MCF 10A (cell line): Measurements from ENCODE around the gene GBA3. TPM values are rescaled to one million over a fixed set of nuclear protein-coding genes. Genes with fewer than 3 reads are reported as not detected.

Experiments
- BruUV-seq: library from RNA; stranded (reverse); fragments of 400-500 nt; replicated peaks from 2 replicates; lab custom pipeline; 2021; lab: Mats Ljungman, UMichigan
- CTCF ChIA-PET: fragments of 300-600 bp; sonication (Branson Sonifier 250); formaldehyde crosslinking; extraction: SDS; loops from one replicate; lab custom pipeline; 2021; ENCODE audit warnings: antibody characterized with exemption, inconsistent platforms; lab: Yijun Ruan, JAX
- POLR2A ChIA-PET: fragments of 300-600, 350-650 bp; sonication (Branson Sonifier 250); formaldehyde crosslinking; extraction: SDS; loops from one replicate; lab custom pipeline; 2020; ENCODE audit warnings: antibody characterized with exemption, inconsistent platforms; lab: Yijun Ruan, JAX
- DNase-seq: peaks from one replicate; pipeline ENCODE4 v3.0.0-alpha.2; 2018; ENCODE audit not compliant: unreplicated experiment
- H3K27ac Mint-ChIP-seq: one replicate; pipeline ENCODE4 v1.8.0; 2022; ENCODE audit warnings: mild to moderate bottlenecking, low read depth, mixed read lengths; ENCODE audit not compliant: unreplicated experiment
- H3K27me3 Mint-ChIP-seq: one replicate; pipeline ENCODE4 v1.8.0; 2022; ENCODE audit warnings: mixed read lengths; ENCODE audit not compliant: insufficient read depth, unreplicated experiment
- H3K36me3 Mint-ChIP-seq: one replicate; pipeline ENCODE4 v1.8.0; 2022; ENCODE audit warnings: mild to moderate bottlenecking, moderate library complexity, mixed read lengths; ENCODE audit not compliant: insufficient read depth, unreplicated experiment
- H3K4me1 Mint-ChIP-seq: one replicate; pipeline ENCODE4 v1.8.0; 2022; ENCODE audit warnings: mixed read lengths; ENCODE audit not compliant: insufficient read depth, unreplicated experiment
- H3K4me3 Mint-ChIP-seq: one replicate; pipeline ENCODE4 v1.8.0; 2022; ENCODE audit warnings: mild to moderate bottlenecking, moderate library complexity, mixed read lengths; ENCODE audit not compliant: unreplicated experiment
- H3K9me3 Mint-ChIP-seq: one replicate; pipeline ENCODE4 v1.8.0; 2022; ENCODE audit warnings: mixed read lengths; ENCODE audit not compliant: unreplicated experiment
- CTCF ChIP-seq: fragments of 200-600 bp; IDR thresholded peaks from one replicate; pipeline ENCODE4 v1.8.0; 2022; ENCODE audit warnings: antibody characterized with exemption, mild to moderate bottlenecking; ENCODE audit not compliant: unreplicated experiment
- intact Hi-C: fragments of 100-400 bp; cut with micrococcal nuclease; formaldehyde crosslinking; loops from 2 replicates; pipeline ENCODE4 v1.14.1; 2022
- total RNA-seq: library from RNA; stranded (reverse); gene quantifications from 2 replicates; pipeline ENCODE4 v1.2.3, GENCODE V29; 2022

The GBA3 gene
- total RNA-seq, 1 experiment from 2014 or later, result not detected

- H3K9me3 Mint-ChIP-seq, result no peaks in the 10 kb centered on the region
- no peak for TF ChIP-seq CTCF
- ChIA-PET CTCF (interaction anchor here (0.7 to 1.3 kb wide), 3 partner anchors 74 to 861 kb away, joined by 3 to 4 read pairs (median 4); no protein-coding TSS in a partner anchor), POLR2A (interaction anchor here (0.6 to 0.8 kb wide), 2 partner anchors 8 to 9 kb away, joined by 3 read pairs; no protein-coding TSS in a partner anchor)
- no peak overlapping the region for H3K4me3 Mint-ChIP-seq
- H3K27ac Mint-ChIP-seq, result no peak overlapping the region
- H3K4me1 Mint-ChIP-seq, result no peaks in the 10 kb centered on the region
- BruUV-seq, result no TSS peak
- peak; percentile 23 for DNase-seq
- no peaks in the 10 kb centered on the region for H3K27me3 Mint-ChIP-seq
- intact Hi-C loops, result no loop called here
- no peaks in the 10 kb centered on the region for H3K36me3 Mint-ChIP-seq
Measured at GRCh38 chr4:22678940-22679854, 13.5 kb upstream of the GBA3 start.

DNA sequence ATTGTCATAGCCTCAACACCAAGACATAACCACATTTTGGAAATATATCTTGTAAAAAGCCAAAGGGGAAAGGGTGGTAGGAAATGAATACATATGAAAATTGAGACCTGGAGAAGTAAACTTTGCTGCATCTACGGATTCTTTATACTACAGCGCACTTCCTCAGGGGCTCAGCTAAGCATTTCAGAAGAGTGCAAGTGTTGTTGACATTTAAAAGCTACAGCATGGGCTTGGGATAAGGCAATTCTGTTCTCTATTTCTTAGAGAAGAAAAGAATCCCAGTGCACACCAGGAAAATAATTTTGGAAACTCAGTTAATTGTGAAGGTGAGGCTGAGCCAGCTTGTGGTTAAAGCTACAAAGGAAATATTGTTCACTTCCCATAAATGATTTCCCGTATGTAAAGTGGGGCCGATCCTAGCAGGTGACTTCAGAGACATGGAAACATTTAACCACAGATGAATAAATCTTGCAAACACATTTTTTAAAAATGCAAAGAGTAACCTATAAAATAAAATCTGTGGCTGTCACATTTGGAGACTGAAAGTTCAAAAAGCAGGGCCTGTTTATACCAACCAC lies 12.6 kb upstream of the GBA3 start:
- H3K36me3 Mint-ChIP-seq, result no peaks in the 10 kb centered on the region
- no peak overlapping the region for H3K27ac Mint-ChIP-seq
- no peak overlapping the region for H3K4me3 Mint-ChIP-seq
- ChIA-PET POLR2A (no interaction called here), CTCF (interaction anchor here (1.1 to 1.4 kb wide), 2 partner anchors 12 to 13 kb away, joined by 3 to 4 read pairs; partner anchors contain the start of gene GBA3)
- no peak for DNase-seq
- intact Hi-C loops, result no loop called here
- no TSS peak for BruUV-seq
- no peaks in the 10 kb centered on the region for H3K27me3 Mint-ChIP-seq
- no peak for TF ChIP-seq CTCF
- no peaks in the 10 kb centered on the region for H3K9me3 Mint-ChIP-seq
- no peaks in the 10 kb centered on the region for H3K4me1 Mint-ChIP-seq

GRCh38 chr4:22683726-22684125 lies 9.0 kb upstream of the GBA3 start:
- ChIA-PET POLR2A (no interaction called here), CTCF (interaction anchor here (0.6 to 2.2 kb wide), 5 partner anchors 8 to 554 kb away, joined by 3 to 8 read pairs (median 3); no protein-coding TSS in a partner anchor)
- H3K27ac Mint-ChIP-seq, result no peak overlapping the region
- intact Hi-C loops, result no loop called here
- H3K36me3 Mint-ChIP-seq, result no peaks in the 10 kb centered on the region
- H3K4me1 Mint-ChIP-seq, result peaks cover 7% of the 10 kb centered on the region
- H3K4me3 Mint-ChIP-seq, result no peak overlapping the region
- no peaks in the 10 kb centered on the region for H3K27me3 Mint-ChIP-seq
- TF ChIP-seq CTCF, result no peak
- DNase-seq, result no peak
- no TSS peak for BruUV-seq
- H3K9me3 Mint-ChIP-seq, result no peaks in the 10 kb centered on the region

- no TSS peak for BruUV-seq
- CTCF ChIA-PET, result interaction anchor here (0.7 to 1.7 kb wide), 4 partner anchors 10 to 1646 kb away, joined by 3 to 4 read pairs (median 3); no protein-coding TSS in a partner anchor
- no peak overlapping the region for H3K27ac Mint-ChIP-seq
- no peaks in the 10 kb centered on the region for H3K27me3 Mint-ChIP-seq
- H3K9me3 Mint-ChIP-seq, result no peaks in the 10 kb centered on the region
- TF ChIP-seq CTCF, result no peak
- peak; percentile 46 for DNase-seq
- peaks cover 14% of the 10 kb centered on the region for H3K4me1 Mint-ChIP-seq
- intact Hi-C loops, result loop anchor here (5.0 kb wide), 2 partner anchors 79 to 169 kb away; partner anchors contain the start of gene ADGRA3
- POLR2A ChIA-PET, result no interaction called here
- H3K36me3 Mint-ChIP-seq, result no peaks in the 10 kb centered on the region
- no peak overlapping the region for H3K4me3 Mint-ChIP-seq
Measured at GRCh38 chr4:22686141-22686540, 6.6 kb upstream of the GBA3 start.
